Subcutaneous abdominal adipose tissue (tissue), 5 donors: ENCODE data around the gene RAB29.

Experiments
- H3K27ac ChIP-seq: one replicate; pipeline ENCODE4 v1.7.0; 2013; ENCODE audit warnings: low read depth, mild to moderate bottlenecking, inconsistent platforms, low read length, moderate library complexity
- H3K27me3 ChIP-seq, 5 donors: one replicate each; pipeline ENCODE4 v1.7.0; 2013; ENCODE audit warnings: low read length in 5 of 5, inconsistent platforms in 1 of 5; ENCODE audit not compliant: control insufficient read depth in 5 of 5, insufficient read depth in 4 of 5
- H3K36me3 ChIP-seq, 5 donors: one replicate each; pipeline ENCODE4 v1.7.0; 2013; ENCODE audit warnings: low read length in 5 of 5; ENCODE audit not compliant: control insufficient read depth in 5 of 5, insufficient read depth in 5 of 5
- H3K4me1 ChIP-seq, 5 donors: one replicate each; pipeline ENCODE4 v1.7.0; 2013; ENCODE audit warnings: low read length in 5 of 5, mild to moderate bottlenecking in 3 of 5, moderate library complexity in 1 of 5; ENCODE audit not compliant: control insufficient read depth in 5 of 5, insufficient read depth in 5 of 5
- H3K4me3 ChIP-seq, 5 donors: one replicate each; pipeline ENCODE4 v1.7.0; 2013; ENCODE audit warnings: low read length in 5 of 5, low read depth in 1 of 5
- H3K9ac ChIP-seq, 5 donors: one replicate each; pipeline ENCODE4 v1.7.0; 2013; ENCODE audit warnings: low read length in 5 of 5, mild to moderate bottlenecking in 4 of 5, moderate library complexity in 3 of 5
- H3K9me3 ChIP-seq, 5 donors: one replicate each; pipeline ENCODE4 v1.7.0; 2013; ENCODE audit warnings: low read length in 5 of 5; ENCODE audit not compliant: control insufficient read depth in 5 of 5
- donor health status: healthy.
- donor health status: healthy.
- donor health status: healthy.
- donor health status: healthy.
- donor health status: healthy.

The RAB29 gene

DNA sequence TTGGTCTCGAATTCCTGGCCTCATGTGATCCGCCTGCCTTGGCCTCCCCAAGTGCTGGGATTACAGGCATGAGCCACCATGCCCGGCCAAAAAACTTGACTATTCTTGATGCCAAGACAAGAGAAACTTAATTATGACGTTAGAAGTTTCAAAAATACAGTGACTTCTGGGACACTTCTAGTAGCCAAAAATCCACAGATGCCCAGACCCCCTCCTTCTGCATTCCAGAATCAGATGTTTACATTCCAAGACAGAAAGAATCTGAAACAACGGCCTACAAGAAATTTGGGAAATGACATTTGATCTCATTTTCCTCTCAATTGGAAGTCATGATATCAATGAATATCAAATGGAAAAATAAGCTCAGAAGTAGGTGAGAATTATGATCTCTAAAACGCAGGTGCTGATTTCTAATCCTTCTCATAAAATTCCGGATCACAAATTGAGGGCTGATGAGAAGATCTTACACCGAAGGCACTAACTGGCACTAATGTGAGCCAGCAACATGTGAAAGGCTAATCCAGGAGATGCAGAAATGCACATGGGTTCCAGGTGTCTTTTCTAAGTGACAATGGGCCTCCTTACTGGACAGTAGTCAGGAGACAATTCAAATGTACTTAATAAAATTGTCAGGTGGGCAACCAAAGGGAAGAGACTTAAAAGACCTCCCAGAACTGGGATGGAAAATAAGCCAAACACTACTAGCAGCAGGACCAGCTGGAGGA is 5.5 kb downstream of the RAB29 start:
- H3K9ac ChIP-seq, result peak overlapping the region in 2 of 5 donors; percentile 20 to 26
- H3K27ac ChIP-seq, result peak overlapping the region; percentile 43
- no peaks in the 10 kb centered on the region for H3K9me3 ChIP-seq
- no peaks in the 10 kb centered on the region for H3K27me3 ChIP-seq
- peaks cover 5 to 13% (median 10%) of the 10 kb centered on the region in 5 donors for H3K4me1 ChIP-seq
- no peak overlapping the region for H3K4me3 ChIP-seq
- peaks cover 0 to 20% (median 0%) of the 10 kb centered on the region in 5 donors for H3K36me3 ChIP-seq

DNA sequence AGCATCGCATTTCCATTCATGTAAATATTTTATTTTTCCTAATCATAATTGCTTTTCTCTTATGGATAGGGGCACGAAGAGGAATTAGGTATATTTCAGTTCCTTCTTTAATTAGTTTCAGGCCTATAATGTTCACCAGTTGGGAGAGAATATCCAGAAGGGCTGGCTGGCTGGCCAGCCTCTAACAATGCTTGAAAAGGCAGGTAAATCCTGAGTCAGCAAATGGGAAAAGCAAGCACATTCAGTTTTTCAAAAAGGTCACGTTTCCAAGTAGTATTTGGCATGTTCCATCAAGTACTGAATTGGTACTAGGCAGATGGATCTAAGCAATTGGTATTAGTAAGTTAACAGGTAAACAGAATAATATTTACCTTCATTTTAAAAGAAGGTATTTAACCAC is 8.0 kb downstream of the RAB29 start:
- no peak overlapping the region for H3K27ac ChIP-seq
- H3K9me3 ChIP-seq, result no peaks in the 10 kb centered on the region
- H3K4me3 ChIP-seq, result no peak overlapping the region
- no peaks in the 10 kb centered on the region for H3K27me3 ChIP-seq
- peaks cover 0 to 18% (median 0%) of the 10 kb centered on the region in 5 donors for H3K36me3 ChIP-seq
- H3K4me1 ChIP-seq, result peaks cover 0 to 5% (median 0%) of the 10 kb centered on the region in 5 donors
- H3K9ac ChIP-seq, result no peak overlapping the region

DNA sequence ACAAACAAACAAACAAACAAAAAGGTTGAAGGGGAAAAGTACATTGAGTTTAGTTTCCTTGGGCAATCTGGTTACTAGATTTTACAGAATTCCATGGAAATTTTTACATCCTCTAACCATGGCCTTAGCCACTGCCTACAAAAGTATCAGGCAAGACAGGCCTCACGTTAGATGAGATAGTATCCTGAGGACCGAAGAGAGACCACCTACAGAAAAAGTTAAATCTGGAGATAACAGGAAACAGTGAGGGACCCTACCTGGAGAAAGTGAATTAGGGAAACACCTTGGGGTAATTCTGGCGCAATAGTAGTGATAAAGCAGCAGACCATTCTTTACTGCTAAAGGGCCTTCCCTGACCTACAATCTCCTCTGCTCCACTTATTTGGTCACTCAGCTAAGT is 8.7 kb downstream of the RAB29 start:
- no peak overlapping the region for H3K4me3 ChIP-seq
- no peaks in the 10 kb centered on the region for H3K27me3 ChIP-seq
- no peak overlapping the region for H3K27ac ChIP-seq
- no peaks in the 10 kb centered on the region for H3K9me3 ChIP-seq
- H3K4me1 ChIP-seq, result peaks cover 0 to 5% (median 0%) of the 10 kb centered on the region in 5 donors
- peaks cover 0 to 16% (median 0%) of the 10 kb centered on the region in 5 donors for H3K36me3 ChIP-seq
- H3K9ac ChIP-seq, result no peak overlapping the region

DNA sequence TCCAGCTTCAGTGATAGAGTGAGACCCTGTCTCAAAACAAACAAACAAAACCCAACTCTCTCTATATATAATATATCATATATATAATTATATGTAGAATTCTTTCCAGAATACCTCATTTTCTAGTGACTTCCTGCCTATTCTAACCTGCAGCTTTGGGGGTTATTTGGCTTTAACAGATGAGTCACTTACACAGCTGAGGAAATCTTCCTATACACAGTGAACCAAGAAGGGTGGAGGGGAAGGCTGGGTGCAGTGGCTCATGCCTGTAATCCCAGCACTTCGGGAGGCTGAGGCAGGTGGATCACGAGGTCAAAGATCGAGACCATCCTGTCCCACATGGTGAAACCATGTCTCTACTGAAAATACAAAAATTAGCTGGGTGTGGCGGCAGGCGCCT is 9.2 kb downstream of the RAB29 start:
- H3K9me3 ChIP-seq, result no peaks in the 10 kb centered on the region
- H3K27ac ChIP-seq, result no peak overlapping the region
- H3K27me3 ChIP-seq, result no peaks in the 10 kb centered on the region
- peaks cover 0 to 5% (median 0%) of the 10 kb centered on the region in 5 donors for H3K4me1 ChIP-seq
- H3K4me3 ChIP-seq, result no peak overlapping the region
- no peak overlapping the region for H3K9ac ChIP-seq
- peaks cover 0 to 11% (median 0%) of the 10 kb centered on the region in 5 donors for H3K36me3 ChIP-seq

DNA sequence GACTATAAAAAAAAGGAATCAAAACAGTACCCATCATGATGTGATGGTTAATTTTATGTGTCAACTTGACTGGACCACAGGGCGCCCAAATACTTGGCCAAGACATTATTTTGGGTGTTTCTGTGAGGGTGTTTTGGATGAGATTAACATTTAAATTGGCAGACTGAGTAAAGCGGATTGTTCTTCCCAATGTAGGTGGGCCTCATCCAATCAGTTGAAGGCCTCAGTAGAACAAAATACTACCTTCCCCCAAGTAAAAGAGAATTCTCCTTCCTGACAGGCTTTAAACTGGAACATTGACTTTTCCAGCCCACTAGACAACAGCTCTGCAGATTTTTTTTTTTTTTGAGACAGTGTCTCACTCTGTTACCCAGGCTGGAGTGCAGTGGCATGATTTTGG is 10.7 kb downstream of the RAB29 start:
- Histone ChIP-seq H3K27me3 (no peaks in the 10 kb centered on the region), H3K27ac (no peak overlapping the region), H3K4me3 (no peak overlapping the region), H3K36me3 (peaks cover 0 to 5% (median 0%) of the 10 kb centered on the region in 5 donors), H3K9ac (no peak overlapping the region), H3K9me3 (no peaks in the 10 kb centered on the region), H3K4me1 (no peaks in the 10 kb centered on the region)

DNA sequence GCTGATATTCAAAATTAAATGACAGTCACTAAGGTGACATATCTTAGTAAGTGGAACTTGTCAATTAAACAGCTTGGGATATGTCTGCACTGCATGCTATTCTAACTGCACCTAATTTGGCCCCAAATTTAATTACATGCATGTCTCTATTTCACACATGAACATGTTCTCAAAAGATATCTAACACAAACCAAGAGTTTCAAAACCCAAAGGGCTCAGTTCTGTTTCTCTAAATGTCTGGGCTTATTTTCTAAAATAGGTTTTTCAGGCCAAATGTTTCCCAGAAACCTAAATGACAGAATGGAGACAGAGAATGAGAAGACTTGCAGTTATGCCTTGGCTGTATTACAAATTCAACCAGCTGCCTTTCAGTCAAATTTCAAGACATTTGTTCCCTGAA is 11.3 kb downstream of the RAB29 start:
- peaks cover 0 to 5% (median 0%) of the 10 kb centered on the region in 5 donors for H3K36me3 ChIP-seq
- H3K4me1 ChIP-seq, result no peaks in the 10 kb centered on the region
- H3K9ac ChIP-seq, result no peak overlapping the region
- H3K27ac ChIP-seq, result no peak overlapping the region
- H3K9me3 ChIP-seq, result no peaks in the 10 kb centered on the region
- H3K4me3 ChIP-seq, result no peak overlapping the region
- H3K27me3 ChIP-seq, result no peaks in the 10 kb centered on the region

DNA sequence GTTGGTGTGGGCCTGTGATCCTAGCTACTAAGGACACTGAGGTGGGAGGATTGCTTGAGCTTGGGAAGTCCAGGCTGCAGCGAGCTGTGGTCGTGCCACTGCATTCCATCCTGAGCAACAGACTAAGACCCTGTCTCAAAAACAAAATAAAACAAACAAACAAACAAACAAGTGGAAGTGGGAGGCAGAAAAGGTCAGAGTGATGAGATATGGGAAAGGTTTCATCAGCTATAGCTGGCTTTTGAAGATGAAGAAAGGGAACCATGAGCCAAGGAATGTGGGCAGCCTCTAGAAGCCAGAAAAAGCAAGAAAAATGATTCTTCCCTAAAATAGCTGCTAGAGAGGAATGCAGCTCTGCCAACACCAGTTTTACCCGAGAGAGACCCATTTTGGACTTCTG is 14.7 kb downstream of the RAB29 start:
- Histone ChIP-seq H3K27me3 (no peaks in the 10 kb centered on the region), H3K9me3 (no peaks in the 10 kb centered on the region), H3K9ac (no peak overlapping the region), H3K36me3 (no peaks in the 10 kb centered on the region), H3K4me1 (no peaks in the 10 kb centered on the region), H3K27ac (no peak overlapping the region), H3K4me3 (no peak overlapping the region)

DNA sequence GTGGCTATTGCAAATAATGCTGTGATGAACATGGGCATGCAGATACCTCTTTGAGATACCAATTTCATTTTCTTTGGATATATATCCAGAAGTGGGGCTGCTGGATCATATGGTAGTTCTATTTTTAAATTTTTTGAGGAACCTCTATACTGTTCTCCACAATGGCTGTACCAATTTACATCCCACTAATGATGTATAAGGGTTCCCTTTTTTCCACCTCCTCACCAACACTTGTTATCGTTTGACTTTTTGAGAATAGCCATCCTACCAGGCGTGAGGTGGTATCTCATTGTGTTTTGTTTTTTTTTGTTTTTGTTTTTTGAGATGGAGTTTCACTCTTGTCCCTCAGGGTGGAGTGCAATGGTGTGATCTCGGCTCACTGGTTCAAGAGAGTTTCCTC is 18.7 kb downstream of the RAB29 start:
- Histone ChIP-seq H3K27me3 (no peaks in the 10 kb centered on the region), H3K36me3 (no peaks in the 10 kb centered on the region), H3K4me1 (no peaks in the 10 kb centered on the region), H3K9ac (no peak overlapping the region), H3K27ac (no peak overlapping the region), H3K9me3 (no peaks in the 10 kb centered on the region), H3K4me3 (no peak overlapping the region)

DNA sequence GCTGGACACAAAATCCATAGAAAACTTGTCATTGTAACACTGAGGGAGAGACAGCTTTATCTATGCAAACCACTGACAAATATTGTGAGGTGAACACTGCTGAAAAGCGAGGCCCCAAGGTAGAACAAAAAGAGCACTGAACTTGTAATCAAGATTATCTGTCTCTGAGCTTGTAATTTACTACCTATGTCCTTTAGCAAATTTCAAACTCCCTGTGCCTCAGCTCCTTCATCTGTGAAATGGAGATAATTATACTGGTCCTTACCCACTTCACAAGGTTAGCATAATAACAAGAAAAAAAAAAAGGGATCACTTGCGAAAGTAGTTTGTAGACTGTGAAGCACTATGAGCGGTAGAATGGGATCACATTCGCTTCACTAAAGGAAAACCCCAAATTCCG is 20.4 kb downstream of the RAB29 start:
- Histone ChIP-seq H3K36me3 (no peaks in the 10 kb centered on the region), H3K27me3 (no peaks in the 10 kb centered on the region)

DNA sequence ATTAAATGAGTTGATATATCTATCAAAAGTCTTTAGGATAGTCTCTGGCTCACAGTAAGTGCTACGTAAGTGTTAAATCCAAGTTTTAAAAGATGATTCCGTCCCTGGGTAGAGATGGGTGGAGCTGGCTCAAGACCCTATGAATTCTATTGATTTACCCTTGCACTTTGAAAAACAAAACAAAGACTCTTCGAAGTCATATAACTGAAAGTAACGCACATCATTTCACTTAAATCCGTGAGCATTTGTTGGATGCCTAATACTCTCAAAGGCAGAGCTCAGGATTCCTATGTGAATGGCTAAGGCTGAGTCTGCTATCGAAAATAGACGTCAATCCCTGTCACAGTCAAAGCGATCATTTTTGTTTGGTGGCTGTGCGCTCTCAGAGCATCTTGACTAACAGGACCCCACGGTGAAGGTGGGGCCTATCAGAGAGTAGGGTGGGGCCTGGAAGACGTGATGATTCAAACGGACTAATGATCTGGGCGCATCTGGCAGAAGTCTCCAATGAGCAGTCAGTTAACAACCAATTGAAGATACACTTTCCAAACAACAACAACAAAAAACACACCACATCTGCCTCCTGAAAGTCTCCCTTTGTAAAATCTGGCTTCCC is 24.1 kb downstream of the RAB29 start:
- Histone ChIP-seq H3K36me3 (no peaks in the 10 kb centered on the region), H3K9ac (no peak overlapping the region), H3K4me3 (peak overlapping the region in 2 of 5 donors; percentile 67 to 91), H3K9me3 (no peaks in the 10 kb centered on the region), H3K27ac (no peak overlapping the region), H3K27me3 (no peaks in the 10 kb centered on the region), H3K4me1 (peaks cover 3 to 29% (median 25%) of the 10 kb centered on the region in 5 donors)

More for the DNA sequence above, 20.4 kb downstream of the RAB29 start:
- H3K9me3 ChIP-seq, result no peaks in the 10 kb centered on the region
- peaks cover 0 to 7% (median 5%) of the 10 kb centered on the region in 5 donors for H3K4me1 ChIP-seq
- H3K9ac ChIP-seq, result no peak overlapping the region
- no peak overlapping the region for H3K4me3 ChIP-seq
- H3K27ac ChIP-seq, result no peak overlapping the region
